ENCODE data around the gene APOD.
"Not testable (repeated sequence)": the region's sequence is repeated elsewhere in the genome, so short reads cannot be mapped to it uniquely, and the experiment has no call there.

The APOD gene

DNA sequence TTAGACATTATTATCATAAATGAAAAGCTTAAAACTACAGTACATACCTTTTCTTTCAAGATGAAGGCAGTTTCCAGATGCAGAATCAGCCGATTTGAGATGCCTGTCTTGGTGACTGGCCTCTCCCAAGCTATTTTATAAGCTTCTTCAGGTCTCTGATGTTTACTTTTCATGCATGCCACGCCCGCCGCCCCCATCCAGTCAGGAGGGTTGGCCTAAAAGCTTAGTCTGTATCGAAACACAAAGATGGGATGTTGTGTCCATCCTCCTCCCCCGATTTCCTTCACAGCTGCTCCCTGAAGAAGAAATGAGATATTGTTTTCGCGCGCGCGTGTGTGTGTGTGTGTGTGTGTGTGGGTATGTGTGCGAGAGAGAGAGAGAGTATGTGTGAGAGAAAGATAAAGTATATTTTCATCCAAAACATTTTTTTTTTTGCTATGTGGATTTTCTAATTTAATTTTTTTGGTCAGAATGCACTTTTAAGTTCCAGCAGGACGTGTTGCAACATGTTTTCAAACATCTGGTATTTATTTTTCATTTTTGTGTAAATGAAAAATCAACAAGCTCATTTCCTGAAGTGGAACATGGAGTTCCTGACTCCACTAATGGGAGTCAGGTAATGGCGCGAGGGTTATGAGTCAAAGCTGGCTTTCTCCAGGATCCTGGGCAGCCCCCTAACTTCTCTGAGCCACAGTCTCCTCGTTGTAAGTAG, at the start of gene APOD:
Gene APOD (minus strand): TSS at position 110 of the 712 bp plus-strand sequence. CDS start 4,479 bp downstream, outside the sequence.
- no peak for DNase-seq

DNA sequence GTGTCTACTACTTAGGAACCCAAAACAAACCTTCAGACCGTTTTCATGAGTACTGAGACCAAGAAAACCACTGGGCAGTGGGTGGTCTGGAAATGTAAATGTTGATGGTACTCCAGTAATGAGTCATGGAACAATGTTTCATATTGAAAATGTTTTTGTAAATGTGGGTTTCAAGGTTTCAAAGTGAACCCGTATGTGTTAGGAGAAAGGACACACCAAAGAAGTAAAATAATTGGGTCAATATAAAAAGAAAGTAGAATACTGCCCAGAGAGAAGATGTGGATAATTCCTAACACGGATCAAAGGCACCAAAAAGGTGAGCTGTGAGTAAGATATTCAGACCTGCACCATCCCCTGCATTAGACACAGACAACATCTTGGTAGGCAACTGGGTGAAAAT, 49.6 kb upstream of the APOD start:
- DNase-seq, result not testable (repeated sequence)

DNA sequence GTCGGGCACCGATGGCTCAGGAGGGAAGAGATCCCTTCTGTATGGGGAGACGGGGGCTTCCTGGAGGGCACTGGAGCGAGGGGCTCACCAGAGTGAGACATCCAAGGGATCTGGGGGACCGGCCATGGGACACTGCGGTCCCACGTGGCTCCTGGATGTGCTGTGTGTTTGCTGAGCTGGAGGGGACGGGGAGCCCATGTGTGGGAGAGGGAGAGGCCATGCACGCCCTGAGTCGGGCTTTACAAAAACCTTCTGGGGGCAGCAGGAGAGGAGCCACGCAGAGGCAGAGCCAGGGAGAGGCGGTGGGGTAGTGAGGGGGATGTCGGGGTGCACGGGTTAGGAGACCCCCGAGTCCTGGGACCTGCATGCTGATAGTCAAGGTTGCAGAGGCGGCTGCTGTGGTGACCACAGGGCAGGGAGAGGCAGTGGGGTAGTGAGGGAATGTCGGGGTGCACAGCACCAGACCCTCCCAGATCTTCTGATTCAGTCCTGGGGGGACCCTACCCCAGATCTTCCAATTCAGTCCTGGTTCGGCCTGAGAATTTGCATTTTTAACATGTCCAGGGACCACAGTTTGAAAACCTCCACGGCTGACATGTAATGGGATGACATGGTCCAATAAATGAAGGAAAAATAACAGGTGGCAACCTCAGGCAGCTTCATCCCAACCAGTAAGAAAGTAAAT, 48.9 kb upstream of the APOD start:
- DNase-seq, result not testable (repeated sequence)

DNA sequence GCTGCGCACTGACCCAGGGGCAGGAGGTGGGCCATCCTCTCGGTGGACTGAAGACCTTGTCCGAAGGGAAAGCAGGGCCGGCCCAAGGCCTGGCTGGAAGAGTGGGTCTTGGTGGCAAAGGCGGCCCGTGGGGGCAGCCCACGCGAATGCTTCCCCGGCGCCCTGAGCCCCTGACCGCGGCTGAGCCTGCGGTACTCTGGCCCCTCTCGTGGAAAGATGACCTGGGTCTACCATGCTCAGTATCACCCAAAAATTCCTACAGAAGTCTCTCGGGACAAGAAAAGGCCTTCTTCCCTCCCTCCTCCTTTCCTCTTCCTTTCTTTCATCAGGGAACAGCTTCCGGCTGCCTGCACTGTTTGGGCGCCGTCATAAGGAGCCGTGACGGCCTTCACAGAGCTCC, 48.3 kb upstream of the APOD start:
- DNase-seq, result not testable (repeated sequence)

DNA sequence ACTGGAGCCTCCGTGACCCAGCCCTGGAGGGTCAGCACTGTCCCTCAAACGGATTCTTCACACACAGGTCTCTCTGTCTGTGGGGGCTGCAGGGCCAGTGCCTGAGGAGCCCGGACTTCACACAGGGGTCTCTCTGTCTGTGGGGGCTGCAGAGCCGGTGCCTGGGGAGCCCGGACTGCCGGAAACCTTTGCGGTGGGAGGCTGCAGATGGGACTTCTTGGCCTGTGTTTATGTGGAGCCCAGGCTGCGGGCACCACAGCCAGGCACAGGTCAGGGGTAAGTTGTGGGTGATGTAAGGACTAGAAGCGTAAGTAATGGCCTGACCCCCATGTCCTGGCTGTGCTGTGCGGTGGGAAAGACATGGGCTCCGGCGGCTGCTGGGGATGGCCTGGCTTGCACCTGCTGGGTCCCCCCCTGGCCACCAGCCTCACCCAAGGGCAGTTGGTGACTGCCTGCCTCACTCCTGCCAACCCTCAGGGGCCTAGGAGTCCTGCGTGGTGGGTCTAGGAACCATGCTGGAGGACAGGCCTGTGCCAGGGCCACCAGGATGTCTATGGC, 47.3 kb upstream of the APOD start:
- DNase-seq, result not testable (repeated sequence)

DNA sequence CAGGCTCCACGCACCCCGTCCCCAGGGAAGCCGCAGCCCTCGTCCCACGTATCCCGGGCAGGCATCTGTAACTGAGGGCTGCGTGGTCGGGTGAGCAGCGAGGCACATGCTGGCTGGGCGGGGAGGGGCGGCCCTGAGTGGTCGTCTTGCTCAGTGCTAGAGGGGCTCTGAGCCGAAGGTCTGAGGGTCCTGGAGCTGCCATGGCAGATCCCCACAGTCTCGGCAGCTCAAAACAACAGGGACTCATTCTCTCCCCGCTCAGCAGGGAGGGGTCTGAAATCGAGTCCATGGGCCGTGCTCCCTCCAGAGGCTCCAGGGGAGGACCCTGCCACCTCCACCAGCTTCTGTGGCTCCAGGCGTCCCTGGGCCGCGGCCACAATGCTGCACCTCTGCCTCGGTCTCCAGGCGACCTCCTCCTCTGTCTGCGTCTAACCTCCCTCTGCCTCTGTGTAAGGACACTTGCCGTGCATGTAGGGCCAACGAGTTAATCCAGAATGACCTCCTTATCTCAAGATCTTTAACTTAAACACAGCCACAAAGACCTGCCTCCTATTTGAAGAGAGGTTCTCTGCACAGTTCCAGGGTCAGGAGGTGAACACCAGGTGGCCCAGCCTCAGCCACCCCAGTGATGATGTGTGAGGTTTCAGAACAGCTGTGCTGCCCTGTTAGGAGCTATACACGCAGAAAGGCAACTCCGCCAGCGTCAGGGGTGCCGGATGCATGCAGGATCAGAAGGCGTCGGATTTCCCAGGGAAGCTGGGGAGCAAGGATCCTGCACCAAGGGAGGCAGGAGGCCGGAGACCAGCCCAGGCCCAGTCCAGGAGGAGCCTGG, 46.6 kb upstream of the APOD start:
- DNase-seq, result not testable (repeated sequence)

DNA sequence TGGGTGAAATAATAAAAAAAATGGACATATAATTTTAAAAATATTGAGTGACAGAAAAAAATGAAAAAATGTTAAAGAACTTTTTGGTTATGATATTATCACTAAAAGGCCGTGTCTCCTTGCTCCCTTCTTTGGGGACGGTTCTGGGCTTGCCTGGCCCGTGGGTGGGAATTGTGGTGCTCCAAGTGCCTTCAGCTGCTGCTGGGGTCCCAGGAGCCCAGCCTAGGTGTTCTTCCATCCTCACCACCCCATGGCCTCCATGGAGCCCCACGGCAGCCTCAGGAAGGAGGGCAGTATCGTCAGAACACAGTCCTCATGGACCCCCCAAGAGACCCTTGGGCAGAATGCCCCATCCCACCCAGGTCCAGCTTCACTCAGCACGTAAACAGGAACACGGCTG, 45.9 kb upstream of the APOD start:
- DNase-seq, result not testable (repeated sequence)

DNA sequence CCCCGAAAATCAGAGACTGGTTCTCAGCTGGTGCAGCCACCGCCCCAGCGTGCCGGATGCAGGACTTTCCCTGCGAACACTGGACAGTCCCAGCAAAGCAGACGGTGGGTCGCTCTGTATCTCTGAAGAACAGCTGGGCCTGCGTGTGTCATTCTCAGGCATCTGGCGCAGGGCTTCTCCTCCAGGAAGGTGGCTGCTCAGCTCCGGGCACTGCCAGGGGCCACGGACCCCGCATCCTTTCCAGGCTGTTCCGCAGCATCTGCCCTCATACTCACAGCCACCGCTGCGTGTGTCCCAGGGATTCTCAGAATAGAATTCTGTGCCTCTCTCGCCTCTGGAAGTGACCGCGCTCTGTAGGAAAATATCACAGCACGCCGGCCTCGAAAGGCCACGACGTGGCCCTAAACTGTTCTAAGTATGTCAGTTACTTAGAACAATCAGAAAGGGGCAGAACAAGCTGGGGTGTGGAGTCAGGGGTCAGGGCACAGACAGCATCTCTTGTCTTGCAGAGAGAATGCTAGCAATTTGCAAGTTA, 44.7 kb upstream of the APOD start:
- DNase-seq, result not testable (repeated sequence)

DNA sequence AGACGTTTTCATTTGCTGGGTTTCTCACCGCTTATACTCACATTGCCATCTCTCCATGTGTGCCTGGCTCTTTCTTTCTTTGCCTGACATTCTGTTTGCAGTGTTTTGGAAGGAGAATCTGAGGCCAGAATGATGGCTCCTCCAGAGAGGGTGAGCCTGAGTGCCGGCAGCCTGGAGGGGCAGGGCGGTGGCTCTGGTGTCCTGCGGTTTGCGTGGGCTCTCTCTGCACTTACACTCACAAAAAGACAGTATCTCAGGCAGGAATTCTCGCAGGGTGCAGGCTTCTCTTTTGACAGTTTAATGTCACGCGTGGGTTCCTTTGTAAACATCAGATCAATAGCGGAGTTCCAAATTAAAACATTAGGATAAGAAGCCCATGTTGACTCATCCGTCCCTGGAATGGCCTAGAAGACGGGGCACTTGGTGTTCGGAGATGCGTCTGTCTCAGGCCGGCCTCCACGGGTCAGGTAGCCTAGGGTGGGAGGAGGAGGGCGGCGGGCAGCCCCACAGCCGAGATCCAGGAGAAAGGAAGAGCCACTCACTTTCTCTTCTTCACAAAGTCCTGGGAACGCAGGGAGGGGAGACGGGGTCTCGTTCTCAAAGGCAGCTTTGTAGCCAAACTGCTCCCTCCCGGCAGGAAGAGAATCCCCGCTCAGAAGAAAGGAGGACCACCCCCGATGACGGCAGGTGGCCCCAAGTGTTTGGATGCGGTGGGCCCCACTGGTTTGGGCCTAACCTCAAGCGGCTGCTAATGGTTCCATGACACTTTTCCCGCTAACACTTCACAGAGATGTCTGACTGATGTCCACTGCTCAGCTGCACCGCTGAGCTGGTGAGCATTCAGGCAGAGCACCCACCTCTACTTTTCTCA, 44.0 kb upstream of the APOD start:
- not testable (repeated sequence) for DNase-seq

DNA sequence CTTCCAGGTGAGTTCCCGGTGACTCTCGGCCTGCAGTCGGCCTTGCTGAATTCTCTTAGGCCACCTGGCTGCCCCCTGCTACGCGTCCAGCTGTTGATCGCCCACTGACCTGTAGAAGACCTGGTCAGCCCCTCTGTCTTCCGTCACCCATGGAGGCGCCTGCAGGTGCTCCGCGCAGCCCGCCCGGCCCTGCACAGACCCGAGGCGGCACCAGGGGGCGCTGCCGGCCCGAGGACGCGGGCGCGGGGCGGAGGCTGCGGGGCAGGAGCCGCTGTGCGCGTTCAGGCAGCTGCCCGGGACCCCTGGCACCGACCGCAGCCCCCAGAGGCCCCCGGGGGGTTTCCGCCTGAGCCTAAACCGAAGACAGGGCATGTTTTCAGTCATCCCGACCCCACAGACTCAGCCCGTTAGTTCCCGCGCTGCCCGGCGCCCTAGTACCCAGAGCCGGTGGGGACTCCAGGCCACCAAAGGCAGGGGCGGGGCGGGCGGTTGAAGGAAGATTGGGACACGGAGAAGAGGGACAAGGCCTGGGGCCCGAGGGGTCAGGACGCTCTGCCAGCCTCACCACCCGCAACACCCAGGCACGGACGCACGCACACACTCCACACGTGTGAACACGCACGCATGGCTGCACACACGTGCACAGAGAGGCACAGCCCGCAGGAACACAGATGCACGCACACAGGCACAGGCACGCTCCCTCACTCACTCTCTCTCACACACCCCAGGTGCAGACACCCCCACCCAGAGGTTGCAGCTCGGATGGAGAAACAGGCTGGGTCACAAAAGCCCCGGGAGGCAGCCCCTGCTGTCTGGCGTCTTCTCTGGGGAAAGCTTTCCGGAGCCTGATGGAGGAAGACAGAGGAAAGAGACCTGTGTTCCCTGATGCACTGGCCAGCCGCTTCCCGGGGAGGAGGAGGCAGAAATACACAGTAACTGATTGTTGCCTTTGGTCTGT, 41.1 kb upstream of the APOD start:
- DNase-seq, result peak; percentile 41

DNA sequence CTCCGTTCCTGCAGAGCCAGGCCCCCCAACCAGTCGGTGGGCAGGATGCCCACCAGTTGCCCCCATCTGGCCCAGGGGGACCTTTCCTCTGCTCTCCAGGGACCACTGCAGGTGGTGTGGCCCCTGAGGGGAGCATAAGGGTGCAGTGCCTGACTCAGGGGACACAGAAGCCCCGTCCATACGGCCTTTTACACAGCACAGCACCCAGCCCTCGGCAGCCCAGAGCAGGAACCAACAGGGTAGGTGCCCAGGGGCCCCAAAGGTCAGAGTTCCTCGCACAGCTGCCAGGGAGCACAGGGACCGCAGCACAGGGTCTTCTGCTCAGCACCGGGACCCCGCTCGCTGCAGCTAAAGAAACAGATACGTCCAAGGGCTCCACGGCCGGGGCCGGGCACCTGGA, 40.4 kb upstream of the APOD start:
- not testable (repeated sequence) for DNase-seq

DNA sequence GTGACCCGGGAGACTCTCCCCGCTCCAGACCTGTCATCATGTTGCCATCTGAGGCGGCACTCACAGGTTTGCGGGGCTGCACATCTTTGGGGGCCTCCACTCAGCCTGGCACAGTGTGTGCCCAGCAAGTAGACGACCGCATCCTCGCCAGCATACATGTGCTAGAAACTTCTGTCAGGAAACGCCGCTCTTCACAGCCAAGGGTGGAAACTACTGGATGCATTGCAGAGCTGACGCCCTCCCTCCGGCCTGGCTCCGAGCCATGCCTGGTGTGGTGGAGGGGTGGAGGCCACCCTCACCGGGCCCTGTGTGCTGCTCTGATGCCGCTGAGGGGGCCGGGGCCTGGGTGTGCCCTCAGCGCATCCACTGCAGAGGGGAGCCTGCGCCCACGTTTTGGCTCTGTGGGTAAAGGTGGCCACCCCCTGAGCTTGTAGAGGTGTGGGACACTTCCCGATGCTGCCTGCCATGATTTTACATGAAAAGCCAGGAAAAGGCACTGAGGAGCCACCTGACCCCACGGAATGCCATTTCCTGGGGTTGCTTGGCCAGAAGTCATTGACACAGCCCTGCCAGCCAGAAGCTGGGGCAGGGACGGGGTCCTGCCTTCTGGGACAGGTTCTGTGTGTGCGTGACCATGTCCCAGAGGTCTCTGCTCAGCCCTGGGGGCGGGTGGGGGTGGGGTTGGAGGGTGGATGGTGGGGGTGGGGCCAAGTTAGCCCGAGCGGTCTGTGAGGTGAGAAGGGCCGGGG, 39.7 kb upstream of the APOD start:
- DNase-seq, result not testable (repeated sequence)

DNA sequence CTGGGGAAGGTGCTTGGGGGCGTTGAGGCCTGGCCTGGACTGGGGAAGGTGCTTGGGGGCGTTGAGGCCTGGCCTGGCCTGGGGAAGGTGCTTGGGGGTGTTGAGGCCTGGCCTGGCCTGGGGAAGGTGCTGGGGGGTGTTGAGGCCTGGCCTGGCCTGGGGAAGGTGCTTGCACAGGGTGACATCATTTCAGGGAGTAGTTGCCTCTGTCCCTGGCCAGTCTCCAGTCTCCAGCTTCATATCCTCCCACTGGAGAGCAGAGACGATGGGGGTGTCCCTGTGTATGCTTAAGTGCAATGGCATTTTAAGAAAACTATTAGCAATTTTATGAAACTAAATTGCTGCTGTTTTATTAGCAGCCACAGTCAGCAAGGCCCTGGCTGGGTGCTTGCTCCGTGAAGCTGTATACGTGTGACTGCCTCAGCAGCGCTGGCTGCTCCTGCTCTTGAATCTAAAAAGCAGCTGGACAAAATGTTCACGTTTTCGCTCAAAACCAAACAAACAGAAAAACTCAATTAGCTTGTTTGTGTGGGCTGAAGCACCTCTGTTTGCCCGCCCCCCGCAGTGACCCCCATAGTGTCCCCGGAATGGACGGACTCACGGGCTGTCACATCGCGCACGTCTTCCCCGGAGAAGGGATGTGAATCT, 38.9 kb upstream of the APOD start:
- not testable (repeated sequence) for DNase-seq

DNA sequence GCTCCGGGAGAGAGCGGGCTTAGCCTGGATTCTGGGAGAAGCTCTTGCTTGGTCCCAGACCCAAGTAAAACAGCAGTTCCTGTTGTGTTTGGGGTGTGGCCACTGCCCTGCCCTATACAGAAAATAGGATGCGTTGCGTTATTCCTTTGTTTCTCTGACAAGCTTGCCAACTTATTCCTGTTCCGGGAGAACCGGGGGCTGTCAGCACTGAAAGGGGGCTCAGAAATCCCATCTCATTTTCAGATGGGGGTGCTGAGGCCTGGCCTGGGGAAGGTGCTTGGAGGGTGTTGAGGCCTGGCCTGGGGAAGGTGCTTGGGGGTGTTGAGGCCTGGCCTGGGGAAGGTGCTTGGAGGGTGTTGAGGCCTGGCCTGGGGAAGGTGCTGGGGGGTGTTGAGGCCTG, 38.3 kb upstream of the APOD start:
- not testable (repeated sequence) for DNase-seq

DNA sequence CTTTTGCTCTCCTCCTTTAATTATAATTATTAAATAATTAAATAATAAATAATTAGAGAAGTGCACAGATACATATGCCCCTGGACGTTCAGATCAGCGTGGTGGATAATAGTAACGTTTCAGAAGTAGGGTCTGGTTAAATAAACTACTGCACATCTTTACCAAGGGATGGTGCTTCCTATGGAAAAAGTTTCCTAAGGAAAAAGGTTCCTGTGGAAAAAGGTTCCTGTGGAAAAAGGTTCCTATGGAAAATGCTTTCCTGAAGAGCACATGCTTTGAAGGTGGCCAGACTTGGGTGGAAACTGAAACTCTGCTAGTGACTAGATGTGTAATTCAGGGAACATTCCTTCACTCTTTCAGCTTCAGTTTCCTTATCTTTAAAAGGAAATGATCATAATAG, 37.4 kb upstream of the APOD start:
- not testable (repeated sequence) for DNase-seq

DNA sequence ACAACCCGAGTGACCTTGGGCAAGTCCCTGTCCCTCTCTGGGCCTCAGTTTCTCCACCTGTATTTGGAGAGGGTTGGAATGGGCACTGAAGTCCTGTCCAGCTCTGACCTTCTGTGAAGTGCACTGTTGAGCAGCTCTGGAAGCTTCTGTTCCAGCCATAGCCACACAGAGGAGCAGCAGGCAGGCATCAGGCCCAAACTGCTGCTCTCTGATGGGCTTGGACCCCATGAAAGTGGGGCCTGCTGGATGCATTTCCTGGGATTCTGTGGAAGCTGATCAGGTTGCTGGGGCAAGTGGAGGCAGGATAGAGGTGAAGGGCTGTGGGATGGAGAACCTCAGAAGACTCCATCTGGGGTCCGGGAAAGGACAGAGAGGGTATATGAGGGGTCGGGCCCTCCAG, 36.7 kb upstream of the APOD start:
- not testable (repeated sequence) for DNase-seq

DNA sequence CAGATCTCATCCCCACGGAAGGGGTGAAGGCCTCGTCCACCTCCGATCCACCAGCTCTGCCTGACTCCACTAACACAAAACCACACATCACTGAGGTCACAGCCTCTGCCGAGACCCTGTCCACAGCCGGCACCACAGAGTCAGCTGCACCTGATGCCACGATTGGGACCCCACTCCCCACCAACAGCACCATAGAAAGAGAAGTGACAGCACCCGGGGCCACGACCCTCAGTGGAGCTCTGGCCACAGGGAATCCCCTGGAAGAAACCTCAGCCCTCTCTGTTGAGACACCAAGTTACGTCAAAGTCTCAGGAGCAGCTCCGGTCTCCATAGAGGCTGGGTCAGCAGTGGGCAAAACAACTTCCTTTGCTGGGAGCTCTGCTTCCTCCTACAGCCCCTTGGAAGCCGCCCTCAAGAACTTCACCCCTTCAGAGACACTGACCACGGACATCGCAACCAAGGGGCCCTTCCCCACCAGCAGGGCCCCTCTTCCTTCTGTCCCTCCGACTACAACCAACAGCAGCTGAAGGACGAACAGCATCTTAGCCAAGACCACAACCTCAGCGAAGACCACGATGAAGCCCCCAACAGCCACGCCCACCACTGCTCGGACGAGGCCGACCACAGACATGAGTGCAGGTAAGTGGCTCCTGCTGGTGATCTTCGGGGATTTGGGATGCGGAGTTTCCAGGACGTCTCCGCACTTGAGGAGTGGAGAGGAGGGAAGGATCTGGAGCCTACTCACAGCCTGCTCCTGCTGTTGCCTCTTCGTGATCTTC, 36.0 kb upstream of the APOD start:
- DNase-seq, result not testable (repeated sequence)
